WTC11 (cell line): ENCODE results near the gene TOX2. TPM values are rescaled to one million over a fixed set of nuclear protein-coding genes. Genes with fewer than 3 reads are reported as not detected.

Experiments
- ATAC-seq: fragments of 200-7000 bp; cut with Tn5 transposase; 2 replicates; pipeline ENCODE4 v1.10.0; 2021; ENCODE audit warnings: mild to moderate bottlenecking, moderate library complexity
- CTCF ChIA-PET: fragments of 300-600 bp; sonication (Branson Sonifier 250); formaldehyde crosslinking; loops from one replicate; lab custom pipeline; 2021; ENCODE audit warnings: antibody characterized with exemption; lab: Charles Lee
- POLR2A ChIA-PET: fragments of 350-600 bp; sonication (Branson Sonifier 250); formaldehyde crosslinking; loops from one replicate; lab custom pipeline; 2021; ENCODE audit warnings: antibody characterized with exemption; lab: Charles Lee
- DNase-seq: peaks from one replicate; pipeline ENCODE4 v3.0.0; 2021; ENCODE audit warnings: low spot score
- H3K27ac Mint-ChIP-seq: 2 replicates; pipeline ENCODE4 v1.8.0; 2021; ENCODE audit warnings: mixed read lengths
- H3K27me3 Mint-ChIP-seq: 2 replicates; pipeline ENCODE4 v1.8.0; 2021; ENCODE audit warnings: low read depth, mild to moderate bottlenecking, moderate library complexity, mixed read lengths
- H3K36me3 Mint-ChIP-seq: 2 replicates; pipeline ENCODE4 v1.8.0; 2021; ENCODE audit warnings: mixed read lengths
- H3K4me1 Mint-ChIP-seq: 2 replicates; pipeline ENCODE4 v1.8.0; 2022; ENCODE audit warnings: mixed read lengths
- H3K4me3 Mint-ChIP-seq: 2 replicates; pipeline ENCODE4 v1.8.0; 2021; ENCODE audit warnings: mild to moderate bottlenecking, moderate library complexity, mixed read lengths
- H3K9me3 Mint-ChIP-seq: 2 replicates; pipeline ENCODE4 v1.8.0; 2021; ENCODE audit warnings: mixed read lengths
- AR ChIP-seq: fragments of 250-450 bp; sonication (Bioruptor Pico); IDR thresholded peaks from 2 replicates; pipeline ENCODE4 v1.9.0; 2021; ENCODE audit warnings: mild to moderate bottlenecking
- ATF1 ChIP-seq: sonication (generic); formaldehyde crosslinking; IDR thresholded peaks from 2 replicates; pipeline ENCODE4 v1.8.1; 2023; ENCODE audit warnings: mild to moderate bottlenecking, moderate library complexity, missing genetic modification reagents
- CREB1 ChIP-seq: sonication (generic); formaldehyde crosslinking; IDR thresholded peaks from 2 replicates; pipeline ENCODE4 v1.8.0; 2023; ENCODE audit warnings: mild to moderate bottlenecking, missing genetic modification reagents
- FOXJ3 ChIP-seq: sonication (generic); formaldehyde crosslinking; IDR thresholded peaks from 2 replicates; pipeline ENCODE4 v1.9.0; 2021; ENCODE audit warnings: missing genetic modification reagents, mild to moderate bottlenecking, borderline replicate concordance
- FOXP1 ChIP-seq: sonication (generic); formaldehyde crosslinking; IDR thresholded peaks from 2 replicates; pipeline ENCODE4 v1.8.0; 2022; ENCODE audit warnings: missing genetic modification reagents, mild to moderate bottlenecking, moderate library complexity, borderline replicate concordance
- FOXP4 ChIP-seq: sonication (generic); formaldehyde crosslinking; IDR thresholded peaks from 2 replicates; pipeline ENCODE4 v1.8.0; 2022; ENCODE audit warnings: mild to moderate bottlenecking, missing genetic modification reagents
- MXD4 ChIP-seq: fragments of 250-450 bp; sonication (Bioruptor Pico); IDR thresholded peaks from 2 replicates; pipeline ENCODE4 v1.8.0; 2021; ENCODE audit warnings: mild to moderate bottlenecking, moderate library complexity, borderline replicate concordance
- NR1H2 ChIP-seq: sonication (generic); formaldehyde crosslinking; IDR thresholded peaks from 2 replicates; pipeline ENCODE4 v1.9.0; 2021; ENCODE audit warnings: mild to moderate bottlenecking, moderate library complexity, missing genetic modification reagents
- PRRX2 ChIP-seq: fragments of 250-450 bp; sonication (Bioruptor Pico); IDR thresholded peaks from 2 replicates; pipeline ENCODE4 v1.8.0; 2021; ENCODE audit warnings: mild to moderate bottlenecking
- RORB ChIP-seq: fragments of 250-450 bp; sonication (Bioruptor Pico); IDR thresholded peaks from 2 replicates; pipeline ENCODE4 v1.9.0; 2021; ENCODE audit warnings: mild to moderate bottlenecking
- TEAD1 ChIP-seq: sonication (generic); formaldehyde crosslinking; IDR thresholded peaks from 2 replicates; pipeline ENCODE4 v1.8.0; 2022; ENCODE audit warnings: mild to moderate bottlenecking, missing genetic modification reagents
- ZNF121 ChIP-seq: sonication (generic); formaldehyde crosslinking; IDR thresholded peaks from 2 replicates; pipeline ENCODE4 v1.8.0; 2023; ENCODE audit warnings: missing genetic modification reagents
- ZNF396 ChIP-seq: fragments of 250-450 bp; sonication (Bioruptor Pico); IDR thresholded peaks from 2 replicates; pipeline ENCODE4 v1.8.0; 2021; ENCODE audit warnings: mild to moderate bottlenecking, moderate library complexity, borderline replicate concordance
- ZNF416 ChIP-seq: fragments of 250-450 bp; sonication (Bioruptor Pico); IDR thresholded peaks from 2 replicates; pipeline ENCODE4 v1.9.0; 2021; ENCODE audit warnings: mild to moderate bottlenecking, inconsistent platforms
- total RNA-seq: library from RNA; stranded (reverse); gene quantifications from 3 replicates; pipeline ENCODE4 v1.2.3, GENCODE V29; 2021
- TF ChIP-seq, protein P1 (sequence below): sonication (generic); formaldehyde crosslinking; IDR thresholded peaks from 2 replicates; pipeline ENCODE4 v1.8.1; 2022; ENCODE audit warnings: mild to moderate bottlenecking, moderate library complexity, missing genetic modification reagents
- TF ChIP-seq, protein P2 (sequence below): sonication (generic); formaldehyde crosslinking; IDR thresholded peaks from 2 replicates; pipeline ENCODE4 v1.8.0; 2022; ENCODE audit warnings: mild to moderate bottlenecking, missing genetic modification reagents
- TF ChIP-seq, protein P3 (sequence below): sonication (generic); formaldehyde crosslinking; IDR thresholded peaks from 2 replicates; pipeline ENCODE4 v1.8.1; 2023; ENCODE audit warnings: mild to moderate bottlenecking, missing genetic modification reagents
- TF ChIP-seq, protein P4 (sequence below): sonication (generic); formaldehyde crosslinking; IDR thresholded peaks from 2 replicates; pipeline ENCODE4 v1.8.1; 2023; ENCODE audit warnings: mild to moderate bottlenecking, missing genetic modification reagents
- TF ChIP-seq, protein P5 (sequence below): sonication (generic); formaldehyde crosslinking; IDR thresholded peaks from 2 replicates; pipeline ENCODE4 v1.8.0; 2023; ENCODE audit warnings: mild to moderate bottlenecking, missing genetic modification reagents

Gene TOX2
- total RNA-seq, 1 experiment from 2014 or later = 3.4 TPM

GRCh38 chr20:43954704-43955061, 40.0 kb downstream of the TOX2 start:
- Mint-ChIP-seq H3K27ac (no peak overlapping the region), H3K36me3 (peaks cover 5% of the 10 kb centered on the region), H3K27me3 (no peaks in the 10 kb centered on the region), H3K4me3 (no peak overlapping the region), H3K9me3 (peaks cover 13% of the 10 kb centered on the region), H3K4me1 (peaks cover 25% of the 10 kb centered on the region)
- ATAC-seq = no peak
- CTCF ChIA-PET = interaction anchor here (1.2 to 3.1 kb wide), 4 partner anchors 12 to 206 kb away, joined by 3 to 8 read pairs (median 6); no protein-coding TSS in a partner anchor
- no peak for TF ChIP-seq NR1H2 (CRISPR knock-in tag)
- no peak for TF ChIP-seq ATF1 (CRISPR knock-in tag)
- no peak for TF ChIP-seq FOXJ3 (CRISPR knock-in tag)
- no peak for TF ChIP-seq MXD4 (CRISPR knock-in tag)
- TF ChIP-seq, protein P1, sequence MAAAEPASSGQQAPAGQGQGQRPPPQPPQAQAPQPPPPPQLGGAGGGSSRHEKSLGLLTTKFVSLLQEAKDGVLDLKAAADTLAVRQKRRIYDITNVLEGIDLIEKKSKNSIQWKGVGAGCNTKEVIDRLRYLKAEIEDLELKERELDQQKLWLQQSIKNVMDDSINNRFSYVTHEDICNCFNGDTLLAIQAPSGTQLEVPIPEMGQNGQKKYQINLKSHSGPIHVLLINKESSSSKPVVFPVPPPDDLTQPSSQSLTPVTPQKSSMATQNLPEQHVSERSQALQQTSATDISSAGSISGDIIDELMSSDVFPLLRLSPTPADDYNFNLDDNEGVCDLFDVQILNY = no peak
- TF ChIP-seq FOXP4 (CRISPR knock-in tag) = no peak
- TF ChIP-seq FOXP1 (CRISPR knock-in tag) = no peak
- TF ChIP-seq, protein P2, sequence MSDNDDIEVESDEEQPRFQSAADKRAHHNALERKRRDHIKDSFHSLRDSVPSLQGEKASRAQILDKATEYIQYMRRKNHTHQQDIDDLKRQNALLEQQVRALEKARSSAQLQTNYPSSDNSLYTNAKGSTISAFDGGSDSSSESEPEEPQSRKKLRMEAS (CRISPR knock-in tag) = no peak
- TF ChIP-seq ZNF121 = no peak
- no peak for TF ChIP-seq CREB1 (CRISPR knock-in tag)
- TF ChIP-seq, protein P3, sequence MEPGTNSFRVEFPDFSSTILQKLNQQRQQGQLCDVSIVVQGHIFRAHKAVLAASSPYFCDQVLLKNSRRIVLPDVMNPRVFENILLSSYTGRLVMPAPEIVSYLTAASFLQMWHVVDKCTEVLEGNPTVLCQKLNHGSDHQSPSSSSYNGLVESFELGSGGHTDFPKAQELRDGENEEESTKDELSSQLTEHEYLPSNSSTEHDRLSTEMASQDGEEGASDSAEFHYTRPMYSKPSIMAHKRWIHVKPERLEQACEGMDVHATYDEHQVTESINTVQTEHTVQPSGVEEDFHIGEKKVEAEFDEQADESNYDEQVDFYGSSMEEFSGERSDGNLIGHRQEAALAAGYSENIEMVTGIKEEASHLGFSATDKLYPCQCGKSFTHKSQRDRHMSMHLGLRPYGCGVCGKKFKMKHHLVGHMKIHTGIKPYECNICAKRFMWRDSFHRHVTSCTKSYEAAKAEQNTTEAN = no peak
- TF ChIP-seq ZNF396 (CRISPR knock-in tag) = no peak
- no peak for TF ChIP-seq TEAD1 (CRISPR knock-in tag)
- no peak for TF ChIP-seq ZNF416 (CRISPR knock-in tag)
- TF ChIP-seq RORB (CRISPR knock-in tag) = no peak
- TF ChIP-seq, protein P4, sequence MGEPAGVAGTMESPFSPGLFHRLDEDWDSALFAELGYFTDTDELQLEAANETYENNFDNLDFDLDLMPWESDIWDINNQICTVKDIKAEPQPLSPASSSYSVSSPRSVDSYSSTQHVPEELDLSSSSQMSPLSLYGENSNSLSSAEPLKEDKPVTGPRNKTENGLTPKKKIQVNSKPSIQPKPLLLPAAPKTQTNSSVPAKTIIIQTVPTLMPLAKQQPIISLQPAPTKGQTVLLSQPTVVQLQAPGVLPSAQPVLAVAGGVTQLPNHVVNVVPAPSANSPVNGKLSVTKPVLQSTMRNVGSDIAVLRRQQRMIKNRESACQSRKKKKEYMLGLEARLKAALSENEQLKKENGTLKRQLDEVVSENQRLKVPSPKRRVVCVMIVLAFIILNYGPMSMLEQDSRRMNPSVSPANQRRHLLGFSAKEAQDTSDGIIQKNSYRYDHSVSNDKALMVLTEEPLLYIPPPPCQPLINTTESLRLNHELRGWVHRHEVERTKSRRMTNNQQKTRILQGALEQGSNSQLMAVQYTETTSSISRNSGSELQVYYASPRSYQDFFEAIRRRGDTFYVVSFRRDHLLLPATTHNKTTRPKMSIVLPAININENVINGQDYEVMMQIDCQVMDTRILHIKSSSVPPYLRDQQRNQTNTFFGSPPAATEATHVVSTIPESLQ (CRISPR knock-in tag) = no peak
- no peak for TF ChIP-seq AR
- TF ChIP-seq PRRX2 (CRISPR knock-in tag) = no peak
- TF ChIP-seq, protein P5, sequence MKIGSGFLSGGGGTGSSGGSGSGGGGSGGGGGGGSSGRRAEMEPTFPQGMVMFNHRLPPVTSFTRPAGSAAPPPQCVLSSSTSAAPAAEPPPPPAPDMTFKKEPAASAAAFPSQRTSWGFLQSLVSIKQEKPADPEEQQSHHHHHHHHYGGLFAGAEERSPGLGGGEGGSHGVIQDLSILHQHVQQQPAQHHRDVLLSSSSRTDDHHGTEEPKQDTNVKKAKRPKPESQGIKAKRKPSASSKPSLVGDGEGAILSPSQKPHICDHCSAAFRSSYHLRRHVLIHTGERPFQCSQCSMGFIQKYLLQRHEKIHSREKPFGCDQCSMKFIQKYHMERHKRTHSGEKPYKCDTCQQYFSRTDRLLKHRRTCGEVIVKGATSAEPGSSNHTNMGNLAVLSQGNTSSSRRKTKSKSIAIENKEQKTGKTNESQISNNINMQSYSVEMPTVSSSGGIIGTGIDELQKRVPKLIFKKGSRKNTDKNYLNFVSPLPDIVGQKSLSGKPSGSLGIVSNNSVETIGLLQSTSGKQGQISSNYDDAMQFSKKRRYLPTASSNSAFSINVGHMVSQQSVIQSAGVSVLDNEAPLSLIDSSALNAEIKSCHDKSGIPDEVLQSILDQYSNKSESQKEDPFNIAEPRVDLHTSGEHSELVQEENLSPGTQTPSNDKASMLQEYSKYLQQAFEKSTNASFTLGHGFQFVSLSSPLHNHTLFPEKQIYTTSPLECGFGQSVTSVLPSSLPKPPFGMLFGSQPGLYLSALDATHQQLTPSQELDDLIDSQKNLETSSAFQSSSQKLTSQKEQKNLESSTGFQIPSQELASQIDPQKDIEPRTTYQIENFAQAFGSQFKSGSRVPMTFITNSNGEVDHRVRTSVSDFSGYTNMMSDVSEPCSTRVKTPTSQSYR (CRISPR knock-in tag) = no peak
- no peak for DNase-seq
- POLR2A ChIA-PET = no interaction called here
